GM21390 (cell line): ENCODE results near the gene WSCD1.

Source experiments
- ATAC-seq: cut with Tn5 transposase; IDR thresholded peaks from one replicate; pipeline ENCODE4 v1.9.1; 2021; ENCODE audit not compliant: unreplicated experiment

Gene WSCD1

DNA sequence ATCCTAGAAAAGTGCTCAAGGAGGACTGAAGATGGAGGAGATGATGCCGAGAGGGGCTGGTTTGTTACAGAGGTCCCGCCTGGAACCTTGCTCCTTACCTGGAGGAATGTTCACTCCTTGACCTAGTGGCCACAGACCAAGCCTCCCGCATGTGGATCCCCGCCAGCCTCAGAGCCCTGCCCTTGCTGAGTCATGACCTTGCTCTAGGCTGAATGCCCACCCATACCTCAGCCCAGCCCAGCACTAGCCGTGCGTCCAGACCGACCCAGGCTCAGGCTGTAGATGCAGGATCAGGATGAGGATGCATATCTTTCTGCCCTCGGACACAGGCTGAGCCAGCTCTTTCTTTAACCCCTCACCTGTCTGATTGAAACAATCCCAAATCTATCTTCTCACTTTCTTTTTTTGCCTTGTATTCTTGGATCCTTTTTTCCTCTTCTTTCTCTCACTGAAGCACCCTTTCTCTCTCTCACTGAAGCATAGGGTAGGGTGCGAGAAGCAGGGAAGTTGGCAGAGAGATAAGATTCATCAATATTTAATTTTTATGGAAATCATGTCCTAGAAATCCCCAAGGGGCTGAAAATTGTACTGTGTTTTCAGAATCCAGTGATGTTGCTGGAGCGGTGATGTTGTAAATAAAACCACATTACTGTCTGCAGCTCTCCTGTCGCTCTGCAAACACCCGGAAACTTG is 34.9 kb downstream of the WSCD1 start:
- ATAC-seq = no peak

- no peak for ATAC-seq
These were observed 35.4 kb downstream of the WSCD1 start for GRCh38 chr17:6105649-6106007.

DNA sequence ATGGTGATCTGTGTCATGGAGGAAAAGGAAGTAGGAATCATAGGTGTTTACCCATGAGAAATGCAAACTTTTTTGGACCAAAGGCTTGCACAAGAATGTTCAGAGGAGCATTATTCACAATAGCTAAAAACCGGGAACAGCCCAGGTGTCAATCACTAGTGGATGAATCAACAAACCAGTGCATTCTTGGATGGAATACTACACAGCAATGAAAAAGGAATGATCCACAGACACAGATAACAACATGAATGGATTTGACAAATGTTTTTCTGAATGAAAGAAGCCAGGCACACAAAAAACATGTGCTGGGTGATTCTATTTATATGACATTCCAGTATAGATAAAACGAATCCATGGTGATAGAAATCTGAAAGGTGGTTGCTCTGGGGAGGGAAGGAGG is 36.0 kb downstream of the WSCD1 start:
- ATAC-seq = no peak

GRCh38 chr17:6107791-6108190 is 37.6 kb downstream of the WSCD1 start:
- no peak for ATAC-seq

- no peak for ATAC-seq
These were observed 38.2 kb downstream of the WSCD1 start for GRCh38 chr17:6108382-6108781.

DNA sequence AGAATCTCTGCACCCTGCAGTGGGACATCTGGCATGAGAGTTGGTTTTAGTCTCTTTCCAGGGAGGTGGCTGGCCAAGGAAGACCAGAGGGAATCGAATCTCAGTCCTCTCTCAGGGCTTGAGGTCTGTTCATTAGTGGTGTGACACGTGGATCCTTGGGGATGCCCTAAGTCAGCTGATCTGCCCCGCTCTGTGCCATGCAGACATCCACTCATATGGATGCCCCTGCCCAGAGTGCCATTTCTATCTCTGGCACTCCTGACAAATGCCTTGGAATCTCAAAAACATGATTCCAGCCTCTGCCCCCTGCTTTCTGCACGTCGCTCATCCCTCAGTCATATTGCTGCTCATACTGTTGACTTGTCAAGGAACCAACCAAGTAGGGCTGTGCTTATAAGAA is 38.8 kb downstream of the WSCD1 start:
- no peak for ATAC-seq

DNA sequence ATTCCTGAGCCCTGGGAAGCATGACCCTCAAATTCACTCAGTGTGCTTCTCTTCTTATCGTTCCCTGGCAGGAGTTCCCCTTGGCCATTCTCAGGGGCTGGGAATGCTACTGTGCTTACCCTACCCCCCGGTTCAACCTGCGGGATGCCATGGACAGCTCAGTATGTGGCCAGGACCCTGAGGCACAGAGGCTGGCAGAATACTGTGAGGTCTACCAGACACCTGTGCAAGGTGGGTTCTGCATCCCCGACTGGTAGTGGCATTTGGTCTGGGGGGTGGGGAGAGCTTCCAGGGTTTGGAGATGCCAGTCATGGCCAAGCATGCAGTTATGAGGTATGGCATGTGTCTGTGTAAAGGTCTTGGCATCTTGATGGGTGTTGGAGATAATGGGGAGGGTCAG is 39.4 kb downstream of the WSCD1 start:
- ATAC-seq = no peak

- no peak for ATAC-seq
These were observed 39.9 kb downstream of the WSCD1 start for GRCh38 chr17:6110088-6110487.

DNA sequence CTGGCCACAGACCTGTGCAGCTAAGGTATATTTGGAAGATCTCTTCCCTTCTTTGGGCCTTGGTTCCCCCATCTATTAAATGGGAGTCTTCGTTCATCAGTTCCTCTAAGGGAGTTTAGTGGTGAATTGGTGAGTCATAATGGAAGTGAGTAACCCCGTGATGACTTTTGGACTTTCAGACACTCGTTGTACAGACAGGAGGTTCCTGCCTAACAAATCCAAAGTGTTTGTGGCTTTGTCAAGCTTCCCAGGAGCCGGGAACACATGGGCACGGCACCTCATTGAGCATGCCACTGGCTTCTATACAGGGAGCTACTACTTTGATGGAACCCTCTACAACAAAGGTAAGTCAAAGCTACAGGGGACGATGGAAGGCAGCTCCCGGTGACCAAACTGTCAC is 40.4 kb downstream of the WSCD1 start:
- ATAC-seq = no peak

- no peak for ATAC-seq
These were observed 50.2 kb downstream of the WSCD1 start for GRCh38 chr17:6120351-6120750.

DNA sequence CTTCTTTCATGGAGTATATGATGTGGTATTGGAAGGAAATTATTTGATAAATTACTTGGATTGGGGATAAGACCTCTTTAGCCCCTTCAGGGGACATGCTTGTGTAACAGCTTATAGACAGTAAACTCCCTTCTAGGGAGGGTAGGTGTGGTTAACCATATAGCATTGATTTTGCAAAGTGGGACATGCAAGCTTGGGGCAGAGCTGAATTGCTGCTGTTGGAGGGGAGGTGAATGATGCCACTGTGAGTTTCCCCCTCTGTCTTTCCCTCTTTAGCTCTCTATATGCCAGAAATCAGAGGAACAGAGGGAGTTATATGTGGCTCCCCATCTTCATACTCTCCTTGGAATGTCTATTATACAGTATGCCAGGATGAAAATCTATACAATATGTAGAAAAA is 54.7 kb downstream of the WSCD1 start:
- ATAC-seq = no peak

- no peak for ATAC-seq
These were observed 56.6 kb downstream of the WSCD1 start for GRCh38 chr17:6126768-6127167.

DNA sequence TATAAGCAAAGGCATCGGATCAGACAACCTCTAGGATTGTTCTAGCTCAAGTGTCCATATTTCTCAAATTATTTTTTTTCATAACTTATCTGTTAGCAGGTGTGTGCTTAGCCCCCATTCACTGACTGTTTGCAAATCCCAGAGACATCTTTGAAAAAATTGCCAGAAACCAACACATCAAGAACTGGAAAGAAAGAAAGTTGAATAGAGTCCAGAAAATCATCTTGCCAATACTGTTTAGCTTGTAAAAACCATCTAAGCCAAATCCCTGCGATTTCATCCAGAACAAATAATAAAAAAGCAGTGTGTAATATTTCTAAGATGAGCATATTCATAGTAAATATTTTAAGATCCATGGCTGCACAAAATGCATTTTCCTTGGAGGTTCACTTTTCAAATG is 64.5 kb downstream of the WSCD1 start:
- ATAC-seq = no peak

- ATAC-seq = no peak
These were observed 65.1 kb downstream of the WSCD1 start for GRCh38 chr17:6135236-6135635.

DNA sequence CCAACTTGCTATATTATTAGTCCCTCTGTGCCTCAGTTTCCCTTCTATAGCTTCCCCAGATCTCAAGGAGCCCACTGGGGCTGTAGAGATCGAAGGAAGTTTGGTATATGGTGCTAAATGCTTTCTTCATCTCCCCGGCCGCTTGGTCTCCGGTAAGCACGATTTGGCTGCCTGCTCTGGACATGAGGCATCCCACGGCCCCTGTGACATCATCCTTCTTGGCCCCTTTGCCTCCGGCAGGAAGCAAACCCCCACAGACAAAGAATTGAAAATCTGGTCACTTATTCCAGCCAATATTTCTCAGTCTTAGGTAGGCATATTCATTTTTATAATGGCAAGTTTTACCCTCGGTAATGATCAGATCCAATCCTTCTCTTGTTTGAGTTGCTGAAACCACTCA is 65.8 kb downstream of the WSCD1 start:
- ATAC-seq = no peak

DNA sequence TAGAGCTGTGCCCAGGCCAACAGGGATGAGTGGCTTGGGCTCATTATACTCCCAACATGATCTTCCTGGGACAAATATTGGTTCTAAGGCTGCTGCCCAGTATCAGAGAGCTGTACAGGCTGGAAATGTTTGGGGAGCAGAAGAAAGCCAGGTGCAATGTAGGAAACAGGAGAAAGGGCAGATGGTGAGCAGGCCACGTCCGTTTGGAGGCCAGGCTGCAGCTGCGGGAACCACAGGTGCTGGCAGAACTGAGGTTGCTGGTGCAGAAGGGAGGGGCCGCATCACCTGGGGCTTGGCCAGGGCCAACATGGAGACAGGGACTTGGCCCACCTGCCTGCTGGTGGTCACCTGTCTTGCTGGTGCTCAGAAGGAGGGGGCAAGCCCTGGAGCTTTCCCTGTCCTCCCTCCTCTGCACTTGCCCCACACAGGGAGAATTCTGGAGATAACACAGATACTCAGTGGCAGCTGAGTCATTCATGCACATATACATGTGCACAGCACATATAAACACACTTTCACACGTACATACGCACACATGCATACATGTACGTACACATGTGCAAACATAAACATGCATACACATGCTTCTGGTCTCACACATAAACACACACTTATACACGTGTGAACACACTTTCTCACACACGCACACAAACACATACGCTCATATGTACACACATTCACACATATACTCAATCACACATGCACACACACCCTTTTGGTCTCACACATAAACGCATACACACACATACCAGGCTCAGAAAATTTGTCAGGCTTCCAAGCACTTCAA is 67.7 kb downstream of the WSCD1 start:
- ATAC-seq = no peak

DNA sequence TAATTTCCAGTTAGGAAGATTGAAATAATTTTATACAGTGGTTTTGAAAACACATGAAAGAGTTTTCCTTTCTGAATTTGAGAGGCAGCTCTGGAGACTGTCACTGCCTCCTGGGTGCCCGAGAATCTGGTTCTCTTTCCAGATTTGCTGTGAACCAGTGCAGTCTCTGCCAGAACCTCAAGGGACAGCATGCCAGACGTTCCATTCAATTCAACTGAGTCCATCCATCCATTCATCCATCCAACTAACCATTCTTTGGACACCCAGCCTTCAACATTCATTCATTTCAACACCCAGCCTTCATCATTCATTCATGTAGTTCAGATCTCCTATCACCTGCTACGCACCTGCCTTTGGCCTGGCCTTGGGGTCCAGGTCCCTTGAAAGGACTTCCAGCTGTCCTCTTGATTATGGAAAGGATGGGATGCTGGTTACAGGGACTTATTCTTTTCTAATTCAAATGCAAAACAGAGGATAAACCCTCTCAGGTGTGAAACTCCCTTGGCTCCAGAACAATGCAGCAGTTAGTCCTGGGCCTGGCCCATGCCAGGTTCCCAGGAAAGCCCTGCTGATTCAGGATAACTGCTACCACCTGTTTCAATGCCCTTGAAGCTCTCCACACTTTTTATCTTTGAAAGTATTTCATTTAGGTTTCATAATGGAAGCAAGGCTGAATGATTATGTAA is 68.7 kb downstream of the WSCD1 start:
- ATAC-seq = no peak

- no peak for ATAC-seq
These were observed 69.3 kb downstream of the WSCD1 start for GRCh38 chr17:6139447-6139832.

- ATAC-seq = no peak
These were observed 70.0 kb downstream of the WSCD1 start for GRCh38 chr17:6140188-6140587.

DNA sequence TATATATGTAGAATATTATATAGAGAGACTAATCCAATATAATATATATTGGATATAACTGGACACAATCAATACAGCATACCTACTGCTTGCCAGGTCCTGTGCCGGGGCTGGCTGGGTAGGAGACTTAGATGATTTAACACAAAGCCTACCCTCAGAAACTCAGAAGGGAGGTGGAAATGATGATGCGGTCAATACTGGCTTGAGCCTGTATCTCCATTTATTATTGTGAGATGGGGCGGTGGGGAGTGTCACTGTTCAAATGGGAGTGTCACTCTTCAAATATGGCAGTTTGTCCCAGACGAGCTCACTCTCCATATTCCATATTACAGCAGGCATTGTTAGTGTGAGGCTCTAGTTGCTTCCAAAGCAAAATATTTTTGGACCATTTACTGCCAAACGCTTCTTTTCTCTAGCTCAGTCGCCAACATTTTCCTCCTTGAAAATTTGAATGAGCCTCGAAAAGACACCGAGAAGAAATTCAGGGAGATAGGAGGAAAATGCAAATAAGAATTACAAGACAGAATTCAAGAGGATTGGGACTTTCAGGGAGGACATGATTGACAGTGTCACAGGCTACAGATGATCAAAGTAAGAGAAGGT is 70.7 kb downstream of the WSCD1 start:
- no peak for ATAC-seq

DNA sequence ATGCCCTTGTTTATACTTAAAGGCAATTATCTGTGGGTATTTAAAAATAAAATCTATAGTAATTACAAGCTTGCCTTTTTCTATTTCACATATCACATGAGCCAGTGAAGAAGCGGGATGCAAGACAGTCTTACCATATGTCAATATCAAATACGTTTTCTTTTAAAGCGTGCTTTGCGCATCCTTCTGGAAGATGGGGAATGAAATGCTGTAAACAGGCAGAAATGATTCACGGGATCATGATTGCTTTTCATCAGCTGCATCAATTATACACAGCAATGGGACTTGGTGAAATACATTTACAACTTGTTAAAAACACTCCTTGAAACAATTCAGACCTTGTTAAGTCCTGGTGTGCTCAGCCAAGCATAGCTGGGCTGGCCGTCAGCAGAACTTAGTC is 72.5 kb downstream of the WSCD1 start:
- no peak for ATAC-seq

GRCh38 chr17:6145946-6146345 is 75.8 kb downstream of the WSCD1 start:
- ATAC-seq = no peak
